ENCODE data around the gene TRAPPC3. TPM values are rescaled to one million over a fixed set of nuclear protein-coding genes. Genes with fewer than 3 reads are reported as not detected.

Gene TRAPPC3
- total and polyA plus RNA-seq, 8 donors: 45.5 to 71.4 (median 54.6) TPM

- H3K27me3 ChIP-seq: no peaks in the 10 kb centered on the region
- H3K4me3 ChIP-seq: no peak overlapping the region
- DNase-seq (peak in 1 of 4 donors; percentile 69), ATAC-seq (no peak)
- intact Hi-C loops (cut with DNase I): no loop called here
- peaks cover 8 to 37% of the 10 kb centered on the region in 2 donors for H3K4me1 ChIP-seq
- no peak overlapping the region for H3K27ac ChIP-seq
- TF ChIP-seq, protein P1, sequence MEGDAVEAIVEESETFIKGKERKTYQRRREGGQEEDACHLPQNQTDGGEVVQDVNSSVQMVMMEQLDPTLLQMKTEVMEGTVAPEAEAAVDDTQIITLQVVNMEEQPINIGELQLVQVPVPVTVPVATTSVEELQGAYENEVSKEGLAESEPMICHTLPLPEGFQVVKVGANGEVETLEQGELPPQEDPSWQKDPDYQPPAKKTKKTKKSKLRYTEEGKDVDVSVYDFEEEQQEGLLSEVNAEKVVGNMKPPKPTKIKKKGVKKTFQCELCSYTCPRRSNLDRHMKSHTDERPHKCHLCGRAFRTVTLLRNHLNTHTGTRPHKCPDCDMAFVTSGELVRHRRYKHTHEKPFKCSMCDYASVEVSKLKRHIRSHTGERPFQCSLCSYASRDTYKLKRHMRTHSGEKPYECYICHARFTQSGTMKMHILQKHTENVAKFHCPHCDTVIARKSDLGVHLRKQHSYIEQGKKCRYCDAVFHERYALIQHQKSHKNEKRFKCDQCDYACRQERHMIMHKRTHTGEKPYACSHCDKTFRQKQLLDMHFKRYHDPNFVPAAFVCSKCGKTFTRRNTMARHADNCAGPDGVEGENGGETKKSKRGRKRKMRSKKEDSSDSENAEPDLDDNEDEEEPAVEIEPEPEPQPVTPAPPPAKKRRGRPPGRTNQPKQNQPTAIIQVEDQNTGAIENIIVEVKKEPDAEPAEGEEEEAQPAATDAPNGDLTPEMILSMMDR (IDR thresholded peaks at IDR 0.05): no peak
- H3K9me3 ChIP-seq: no peaks in the 10 kb centered on the region
- H3K36me3 ChIP-seq: peaks cover 0 to 30% of the 10 kb centered on the region in 2 donors
These were observed 50.5 kb downstream of the TRAPPC3 start for GRCh38 chr1:36098650-36099365.

DNA sequence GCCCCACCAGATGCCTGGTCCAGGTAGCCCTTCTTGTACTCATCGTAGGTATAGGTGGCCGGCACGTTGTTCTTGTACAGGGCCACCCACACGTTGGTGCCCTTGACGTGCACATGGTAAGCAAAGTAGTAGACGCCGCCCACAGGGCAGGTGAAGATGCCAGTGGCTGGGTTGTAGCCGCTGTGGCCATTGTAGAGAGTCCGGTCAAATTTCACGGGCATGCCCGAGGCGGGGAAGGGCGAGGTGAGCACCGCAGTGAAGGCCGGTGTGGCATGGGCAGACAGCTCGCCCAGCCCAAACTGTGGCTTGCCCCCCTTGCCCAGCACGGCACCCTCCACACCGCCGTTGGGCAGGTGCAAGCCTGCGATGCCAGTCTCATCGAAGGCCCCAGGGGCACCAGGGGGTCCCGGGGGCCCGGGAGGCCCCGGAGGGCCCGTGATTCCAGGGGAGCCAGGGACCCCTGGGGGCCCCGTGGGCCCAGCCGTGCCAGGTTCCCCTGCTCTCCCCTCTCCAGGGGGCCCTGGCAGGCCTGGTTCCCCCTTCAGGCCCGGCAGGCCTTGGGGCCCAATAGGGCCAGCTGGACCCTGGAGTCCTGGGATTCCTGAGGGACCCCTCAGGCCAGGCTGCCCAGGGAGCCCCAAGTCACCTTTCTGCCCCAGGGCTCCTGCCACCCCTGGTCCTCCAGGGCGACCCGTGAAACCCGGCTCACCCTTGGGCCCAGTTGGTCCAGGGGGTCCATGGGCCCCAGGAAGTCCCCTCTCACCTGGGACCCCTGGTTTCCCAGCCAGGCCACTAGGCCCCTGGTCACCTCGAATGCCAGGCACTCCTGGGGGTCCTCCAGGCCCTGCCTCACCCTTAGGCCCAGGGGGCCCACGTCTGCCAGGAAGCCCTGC lies 51.3 kb downstream of the TRAPPC3 start:
- no peak overlapping the region for H3K27ac ChIP-seq

DNA sequence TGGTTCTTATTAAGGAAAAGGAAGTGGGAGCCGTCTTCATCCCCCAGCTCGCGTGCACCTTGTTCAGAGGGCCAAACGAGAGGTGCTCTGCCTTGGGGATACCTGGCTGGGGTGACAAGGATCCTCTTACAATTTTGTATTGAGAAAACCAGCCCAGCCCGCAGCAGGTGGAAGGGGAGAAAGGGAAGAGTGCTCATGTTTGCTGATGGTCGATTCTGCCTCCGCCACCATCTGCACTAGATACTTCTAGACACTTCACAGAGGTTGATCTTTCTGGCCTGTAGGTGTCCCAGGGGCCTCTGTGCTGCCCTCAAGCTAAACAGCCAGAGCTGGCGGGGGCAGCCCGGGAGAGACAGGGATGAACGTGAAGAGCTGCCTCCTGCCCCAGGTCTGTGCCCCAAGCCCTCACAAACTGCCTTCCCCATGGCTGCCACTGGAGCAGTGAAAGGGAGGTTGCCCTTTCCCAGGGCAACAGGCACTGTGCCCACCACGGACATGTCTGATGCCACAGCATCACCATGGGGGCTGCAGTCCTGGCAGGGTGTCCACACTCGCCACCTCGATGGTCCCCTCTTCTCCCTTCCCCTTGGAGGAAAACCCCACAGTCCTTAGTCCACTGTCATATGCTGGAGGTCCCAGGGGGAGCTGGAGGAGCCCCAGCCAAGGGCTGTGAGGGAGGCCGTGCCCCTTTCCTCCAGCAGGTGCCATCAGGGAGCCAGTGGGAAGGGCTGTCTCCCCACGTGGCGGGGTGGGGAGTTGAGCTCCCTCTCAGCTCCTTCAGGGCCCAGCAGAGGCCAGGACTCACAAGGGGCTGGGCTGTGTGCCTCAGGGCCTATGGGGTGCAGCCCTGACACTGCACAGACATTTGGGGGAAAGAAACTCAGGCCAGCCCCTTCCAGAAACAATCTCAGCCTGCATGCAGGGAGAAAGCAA lies 52.5 kb downstream of the TRAPPC3 start:
- Histone ChIP-seq H3K36me3 (peaks cover 4 to 50% of the 10 kb centered on the region in 2 donors), H3K27ac (peak overlapping the region; percentile 58 to 70)

More for the DNA sequence above, 51.3 kb downstream of the TRAPPC3 start:
- TF ChIP-seq, protein P1 (IDR thresholded peaks at IDR 0.05): no peak
- H3K4me3 ChIP-seq: no peak overlapping the region
- H3K36me3 ChIP-seq: peaks cover 0 to 38% of the 10 kb centered on the region in 2 donors
- ATAC-seq (no peak), DNase-seq (peak in 1 of 4 donors; percentile 64)
- H3K27me3 ChIP-seq: no peaks in the 10 kb centered on the region
- intact Hi-C loops (cut with DNase I): no loop called here
- H3K4me1 ChIP-seq: peaks cover 8 to 44% of the 10 kb centered on the region in 2 donors
- no peaks in the 10 kb centered on the region for H3K9me3 ChIP-seq

DNA sequence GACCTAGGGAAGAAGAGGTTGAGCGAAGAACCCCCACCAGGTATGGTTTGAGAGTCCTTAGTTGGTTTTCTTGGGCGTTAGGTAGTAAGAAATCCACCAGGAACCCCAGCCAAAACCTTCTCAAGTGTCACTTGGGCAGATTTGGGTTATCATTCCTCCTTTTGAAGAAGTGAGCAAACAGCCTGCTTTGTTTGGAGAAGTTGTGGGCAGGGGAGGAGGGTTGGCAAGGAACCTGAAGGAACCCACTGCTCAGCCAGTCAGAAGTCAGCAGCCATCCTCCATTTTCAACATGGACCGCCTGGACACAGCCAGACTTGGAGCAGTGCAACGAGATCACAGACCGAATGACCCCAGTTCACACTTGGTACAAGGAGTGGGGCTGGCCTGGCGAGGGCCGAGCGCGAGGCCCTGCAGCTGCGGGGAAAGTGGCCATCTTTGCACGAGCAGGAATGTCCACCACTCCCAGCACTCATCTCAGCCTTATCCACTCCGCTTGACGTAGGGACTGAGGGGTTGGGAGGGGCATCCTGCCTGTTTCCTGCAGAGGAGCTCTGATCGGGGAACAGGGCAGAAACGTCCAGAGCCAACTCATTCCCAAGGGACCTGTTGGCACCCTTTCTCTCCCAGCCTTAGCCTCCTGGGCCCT lies 53.4 kb downstream of the TRAPPC3 start:
- intact Hi-C loops (cut with DNase I): no loop called here
- ATAC-seq (peak; percentile 72), DNase-seq (peak in 2 of 4 donors; percentile 60 to 74)
- Histone ChIP-seq H3K9me3 (no peaks in the 10 kb centered on the region), H3K4me3 (no peak overlapping the region), H3K27me3 (no peaks in the 10 kb centered on the region), H3K27ac (peak overlapping the region; percentile 58 to 70), H3K4me1 (peaks cover 8 to 48% of the 10 kb centered on the region in 2 donors), H3K36me3 (peaks cover 4 to 59% of the 10 kb centered on the region in 2 donors)
- TF ChIP-seq, protein P1 (IDR thresholded peaks at IDR 0.05): no peak

More for the DNA sequence above, 52.5 kb downstream of the TRAPPC3 start:
- H3K4me3 ChIP-seq: no peak overlapping the region
- intact Hi-C loops (cut with DNase I): no loop called here
- TF ChIP-seq, protein P1 (IDR thresholded peaks at IDR 0.05): no peak
- DNase-seq (no peak), ATAC-seq (no peak)
- peaks cover 8 to 44% of the 10 kb centered on the region in 2 donors for H3K4me1 ChIP-seq
- H3K9me3 ChIP-seq: no peaks in the 10 kb centered on the region
- no peaks in the 10 kb centered on the region for H3K27me3 ChIP-seq

Data from left lung (tissue), 10 donors.